SKM-1 treated with dmso at 0.1 percent for 144 hours (cell line): ENCODE results near the gene NEU3.

ENCODE experiments used
- DNase-seq: peaks from one replicate; lab custom pipeline; 2025; ENCODE audit not compliant: unreplicated experiment; lab: John Stamatoyannopoulos, UW

Gene NEU3

DNA sequence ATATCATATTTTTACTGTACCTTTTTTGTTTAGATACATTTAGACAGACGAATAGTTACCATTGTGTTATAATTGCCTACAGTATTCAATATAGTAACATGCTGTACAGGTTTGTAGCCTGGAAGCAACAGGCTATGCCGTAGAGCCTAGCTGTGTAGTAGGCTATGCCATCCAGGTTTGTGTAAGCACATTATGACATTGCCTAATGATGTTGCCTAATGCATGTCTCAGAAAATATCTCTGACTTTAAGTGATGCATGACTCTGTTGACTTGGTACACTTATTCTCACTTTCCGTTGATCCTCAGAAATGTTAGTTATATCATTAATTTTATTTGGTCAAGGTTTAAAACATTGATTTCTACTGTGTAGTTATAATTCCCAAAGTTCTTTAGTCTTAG lies 68.1 kb downstream of the NEU3 start:
- no peak for DNase-seq

DNA sequence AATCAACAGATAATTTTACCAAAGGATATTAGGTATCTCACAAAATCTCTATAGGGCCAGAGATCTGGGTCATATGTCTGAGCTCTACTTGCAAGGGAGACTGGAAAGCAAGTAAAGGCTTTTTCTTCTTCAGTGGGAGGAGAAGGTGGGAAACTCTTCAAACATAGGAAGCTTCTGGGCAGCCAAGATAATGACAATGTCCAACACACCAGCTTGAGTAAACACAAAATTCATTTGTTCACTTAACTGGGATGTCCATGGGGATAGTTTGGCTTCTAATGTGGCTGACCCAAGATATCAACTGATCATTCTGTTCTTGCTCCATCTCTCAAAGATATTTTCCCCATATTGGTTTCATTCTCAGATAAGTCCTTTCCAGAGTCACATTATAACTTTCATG lies 70.6 kb downstream of the NEU3 start:
- DNase-seq: no peak

DNA sequence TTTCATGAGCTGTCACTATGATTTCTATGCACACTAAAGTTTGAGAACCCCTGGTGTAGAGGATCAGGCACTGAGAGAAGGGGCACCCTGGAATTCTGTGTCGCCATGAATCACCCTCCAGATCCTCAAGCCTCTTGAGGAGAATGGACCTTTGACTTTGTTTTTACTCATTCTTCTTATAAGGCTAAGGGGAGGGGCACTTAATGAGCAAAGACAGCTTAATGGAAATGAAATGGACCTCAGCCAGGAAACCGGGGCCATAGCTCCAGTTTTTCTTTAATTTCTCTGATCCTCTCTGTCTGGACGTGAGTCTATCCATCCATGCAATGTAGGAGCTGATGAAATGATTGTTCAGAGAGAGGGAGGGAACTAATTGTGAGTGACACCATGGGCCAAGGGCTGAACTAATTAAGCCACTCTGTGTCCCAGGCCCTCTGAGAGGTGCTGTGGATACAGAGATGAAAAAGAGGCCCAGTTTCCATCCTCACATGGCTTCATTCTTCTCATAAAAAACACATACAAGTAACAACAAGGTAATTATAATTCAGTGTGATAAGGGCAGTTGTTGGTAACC lies 75.1 kb downstream of the NEU3 start:
- DNase-seq: no peak

DNA sequence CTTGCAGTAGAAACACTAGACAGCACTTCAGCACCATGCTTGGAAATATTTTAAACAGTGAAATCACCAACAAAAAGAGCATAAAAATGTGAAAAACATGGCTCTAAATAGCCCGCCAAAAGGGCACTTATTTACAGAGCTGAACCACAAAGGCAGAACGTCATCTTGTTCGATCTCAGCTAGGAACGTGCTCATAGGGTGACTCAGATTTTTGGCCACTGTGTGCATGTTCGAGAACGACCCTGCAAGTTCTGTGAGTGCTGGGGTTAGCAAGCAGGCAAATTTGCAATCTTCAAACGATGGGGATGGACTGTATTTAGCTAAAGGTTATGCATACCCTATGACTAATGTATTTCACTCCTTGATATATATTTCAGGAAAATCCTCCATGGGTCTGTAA lies 77.3 kb downstream of the NEU3 start:
- no peak for DNase-seq
